ENCODE measurements around the gene SAMD11.

DNA sequence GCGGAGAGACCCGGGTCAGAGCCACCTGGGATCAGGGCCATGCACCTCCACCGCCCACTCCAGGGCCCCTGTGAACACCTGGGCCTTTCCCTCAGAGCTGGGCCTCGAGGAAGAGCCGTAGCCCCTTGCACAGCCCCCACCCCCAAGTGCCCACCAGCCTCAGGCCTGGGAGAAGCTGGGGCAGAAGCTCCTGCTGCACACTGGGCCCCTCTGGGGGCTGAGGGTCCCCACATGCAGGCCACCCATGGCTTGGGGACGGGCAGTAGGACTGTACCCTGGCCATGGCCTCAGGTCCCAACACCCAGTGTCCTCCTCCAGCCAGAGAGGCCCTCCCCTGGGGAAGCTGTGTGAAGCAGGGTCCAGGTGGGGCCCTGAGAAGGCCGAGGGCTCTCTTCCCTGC, 28.9 kb downstream of the SAMD11 start:
- TF ChIP-seq, protein P1, sequence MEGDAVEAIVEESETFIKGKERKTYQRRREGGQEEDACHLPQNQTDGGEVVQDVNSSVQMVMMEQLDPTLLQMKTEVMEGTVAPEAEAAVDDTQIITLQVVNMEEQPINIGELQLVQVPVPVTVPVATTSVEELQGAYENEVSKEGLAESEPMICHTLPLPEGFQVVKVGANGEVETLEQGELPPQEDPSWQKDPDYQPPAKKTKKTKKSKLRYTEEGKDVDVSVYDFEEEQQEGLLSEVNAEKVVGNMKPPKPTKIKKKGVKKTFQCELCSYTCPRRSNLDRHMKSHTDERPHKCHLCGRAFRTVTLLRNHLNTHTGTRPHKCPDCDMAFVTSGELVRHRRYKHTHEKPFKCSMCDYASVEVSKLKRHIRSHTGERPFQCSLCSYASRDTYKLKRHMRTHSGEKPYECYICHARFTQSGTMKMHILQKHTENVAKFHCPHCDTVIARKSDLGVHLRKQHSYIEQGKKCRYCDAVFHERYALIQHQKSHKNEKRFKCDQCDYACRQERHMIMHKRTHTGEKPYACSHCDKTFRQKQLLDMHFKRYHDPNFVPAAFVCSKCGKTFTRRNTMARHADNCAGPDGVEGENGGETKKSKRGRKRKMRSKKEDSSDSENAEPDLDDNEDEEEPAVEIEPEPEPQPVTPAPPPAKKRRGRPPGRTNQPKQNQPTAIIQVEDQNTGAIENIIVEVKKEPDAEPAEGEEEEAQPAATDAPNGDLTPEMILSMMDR (IDR thresholded peaks at IDR 0.05; ENCODE audit: low read length): no peak
- no peak for TF ChIP-seq EZH2 (optimal IDR thresholded peaks at IDR 0.05; ENCODE audit: low read depth, low read length)
